ENCODE measurements around the gene STK40. TPM values are rescaled to one million over a fixed set of nuclear protein-coding genes. Genes with fewer than 3 reads are reported as not detected.

The STK40 gene
- polyA plus RNA-seq, 3 donors: 40.2 to 65.9 (median 55.8) TPM

- H3K4me3 ChIP-seq (replicated peaks in 1 of 3; ENCODE audit: low read depth in 2 of 3, low read length in 3 of 3): no peak overlapping the region
- no peak overlapping the region for H3K27ac ChIP-seq (ENCODE audit: low read depth in 1 of 2, low read length in 2 of 2)
- H3K9me3 Mint-ChIP-seq: peaks cover 0 to 2% (median 0%) of the 10 kb centered on the region in 7 donors
- no peaks in the 10 kb centered on the region for H3K9me3 ChIP-seq (replicated peaks in 1 of 2; ENCODE audit: control insufficient read depth in 1 of 2, insufficient read depth in 1 of 2, low read length in 2 of 2)
- H3K4me1 ChIP-seq (ENCODE audit: control insufficient read depth in 1 of 2, insufficient read depth in 2 of 2, low read length in 2 of 2): peaks cover 17 to 27% of the 10 kb centered on the region in 2 donors
- no peak overlapping the region for H2AFZ ChIP-seq (ENCODE audit: insufficient read depth, low read depth, low read length, poor library complexity, severe bottlenecking)
- no peak overlapping the region for H3K4me3 Mint-ChIP-seq
- peaks cover 0 to 7% of the 10 kb centered on the region in 2 donors for H3K27me3 ChIP-seq (ENCODE audit: control insufficient read depth in 2 of 2, insufficient read depth in 2 of 2, low read length in 2 of 2)
- WGBS (ENCODE audit: insufficient coverage): 85% methylated on average over 9 of the region's 9 CpGs
- H3K9ac ChIP-seq (ENCODE audit: insufficient read depth, low read length, poor library complexity, severe bottlenecking): no peak overlapping the region
- H3K79me2 ChIP-seq (ENCODE audit: insufficient read depth, low read length): no peaks in the 10 kb centered on the region
- no peak overlapping the region for H3K4me2 ChIP-seq (replicated peaks; ENCODE audit: extremely low read depth, low read length, poor library complexity, severe bottlenecking)
- intact Hi-C loops (cut with micrococcal nuclease): loop anchor here in 1 of 2 donors (1.0 kb wide), 1 partner anchor 17 kb away; no protein-coding TSS in a partner anchor
- H3K4me1 Mint-ChIP-seq: peaks cover 22% of the 10 kb centered on the region
- H3K27me3 Mint-ChIP-seq (ENCODE audit: low read depth in 3 of 3): peaks cover 8 to 24% (median 18%) of the 10 kb centered on the region in 3 donors
- H3K36me3 ChIP-seq (replicated peaks in 1 of 2; ENCODE audit: control insufficient read depth in 1 of 2, insufficient read depth in 2 of 2, low read length in 2 of 2): no peaks in the 10 kb centered on the region
- no peak overlapping the region for H3K27ac Mint-ChIP-seq
- TF ChIP-seq, protein P1, sequence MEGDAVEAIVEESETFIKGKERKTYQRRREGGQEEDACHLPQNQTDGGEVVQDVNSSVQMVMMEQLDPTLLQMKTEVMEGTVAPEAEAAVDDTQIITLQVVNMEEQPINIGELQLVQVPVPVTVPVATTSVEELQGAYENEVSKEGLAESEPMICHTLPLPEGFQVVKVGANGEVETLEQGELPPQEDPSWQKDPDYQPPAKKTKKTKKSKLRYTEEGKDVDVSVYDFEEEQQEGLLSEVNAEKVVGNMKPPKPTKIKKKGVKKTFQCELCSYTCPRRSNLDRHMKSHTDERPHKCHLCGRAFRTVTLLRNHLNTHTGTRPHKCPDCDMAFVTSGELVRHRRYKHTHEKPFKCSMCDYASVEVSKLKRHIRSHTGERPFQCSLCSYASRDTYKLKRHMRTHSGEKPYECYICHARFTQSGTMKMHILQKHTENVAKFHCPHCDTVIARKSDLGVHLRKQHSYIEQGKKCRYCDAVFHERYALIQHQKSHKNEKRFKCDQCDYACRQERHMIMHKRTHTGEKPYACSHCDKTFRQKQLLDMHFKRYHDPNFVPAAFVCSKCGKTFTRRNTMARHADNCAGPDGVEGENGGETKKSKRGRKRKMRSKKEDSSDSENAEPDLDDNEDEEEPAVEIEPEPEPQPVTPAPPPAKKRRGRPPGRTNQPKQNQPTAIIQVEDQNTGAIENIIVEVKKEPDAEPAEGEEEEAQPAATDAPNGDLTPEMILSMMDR (IDR thresholded peaks at IDR 0.05): no peak
- DNase-seq: no peak
- peaks cover under 1% of the 10 kb centered on the region for H4K20me1 ChIP-seq (ENCODE audit: insufficient read depth, low read length)
- H3K36me3 Mint-ChIP-seq: no peaks in the 10 kb centered on the region
These were observed 58.2 kb downstream of the STK40 start for GRCh38 chr1:36327421-36328087.

DNA sequence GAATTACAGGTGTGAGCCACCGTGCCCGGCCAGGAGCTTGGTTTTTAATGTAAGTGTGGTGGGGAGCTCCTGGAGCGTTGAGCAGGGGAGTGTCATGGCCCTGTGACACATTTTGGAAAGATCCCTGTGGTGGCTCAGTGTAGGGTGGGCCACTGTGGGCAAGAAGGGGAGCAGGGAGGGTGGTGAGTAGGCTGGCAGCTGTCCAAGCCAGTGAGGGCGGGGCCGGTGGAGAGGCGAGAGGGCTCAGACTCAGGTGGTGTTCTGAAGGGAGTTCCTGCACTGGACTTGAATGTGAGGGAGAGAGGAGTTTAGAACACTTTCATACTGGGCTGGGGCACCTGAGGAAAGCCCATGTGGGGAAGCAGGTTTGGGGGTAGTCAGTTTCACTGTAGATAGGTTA, 59.2 kb downstream of the STK40 start:
- no peak overlapping the region for H3K9ac ChIP-seq (ENCODE audit: insufficient read depth, low read length, poor library complexity, severe bottlenecking)
- H3K27me3 Mint-ChIP-seq (ENCODE audit: low read depth in 3 of 3): peaks cover 14 to 30% (median 25%) of the 10 kb centered on the region in 3 donors
- no peaks in the 10 kb centered on the region for H3K79me2 ChIP-seq (ENCODE audit: insufficient read depth, low read length)
- no peak for DNase-seq
- H3K27me3 ChIP-seq (ENCODE audit: control insufficient read depth in 2 of 2, insufficient read depth in 2 of 2, low read length in 2 of 2): peaks cover 0 to 13% of the 10 kb centered on the region in 2 donors
- H3K36me3 ChIP-seq (replicated peaks in 1 of 2; ENCODE audit: control insufficient read depth in 1 of 2, insufficient read depth in 2 of 2, low read length in 2 of 2): no peaks in the 10 kb centered on the region
- WGBS (ENCODE audit: insufficient coverage): 49% methylated on average over 6 of the region's 6 CpGs
- H3K4me3 Mint-ChIP-seq: no peak overlapping the region
- H3K4me2 ChIP-seq (replicated peaks; ENCODE audit: extremely low read depth, low read length, poor library complexity, severe bottlenecking): no peak overlapping the region
- H3K27ac Mint-ChIP-seq: peak overlapping the region in 2 of 7 donors; percentile 3 to 49
- H3K4me1 Mint-ChIP-seq: peaks cover 29% of the 10 kb centered on the region
- peaks cover 25 to 37% of the 10 kb centered on the region in 2 donors for H3K4me1 ChIP-seq (ENCODE audit: control insufficient read depth in 1 of 2, insufficient read depth in 2 of 2, low read length in 2 of 2)
- H4K20me1 ChIP-seq (ENCODE audit: insufficient read depth, low read length): peaks cover 11% of the 10 kb centered on the region
- no peaks in the 10 kb centered on the region for H3K9me3 ChIP-seq (replicated peaks in 1 of 2; ENCODE audit: control insufficient read depth in 1 of 2, insufficient read depth in 1 of 2, low read length in 2 of 2)
- peaks cover 0 to 3% of the 10 kb centered on the region in 2 donors for H3K36me3 Mint-ChIP-seq
- H3K4me3 ChIP-seq (replicated peaks in 1 of 3; ENCODE audit: low read depth in 2 of 3, low read length in 3 of 3): no peak overlapping the region
- intact Hi-C loops (cut with micrococcal nuclease): no loop called here
- H2AFZ ChIP-seq (ENCODE audit: insufficient read depth, low read depth, low read length, poor library complexity, severe bottlenecking): no peak overlapping the region
- peaks cover 0 to 2% (median 0%) of the 10 kb centered on the region in 7 donors for H3K9me3 Mint-ChIP-seq
- TF ChIP-seq, protein P1 (IDR thresholded peaks at IDR 0.05): no peak
- no peak overlapping the region for H3K27ac ChIP-seq (ENCODE audit: low read depth in 1 of 2, low read length in 2 of 2)

Measured in CD14-positive monocyte (primary cell).